ENCODE data around the gene PDE6B. TPM values are rescaled to one million over a fixed set of nuclear protein-coding genes. Genes with fewer than 3 reads are reported as not detected.

The PDE6B gene
- total and polyA plus RNA-seq, 2 donors (not counting 1 experiment from before 2014, with no cell fraction given): 2.1 TPM; not detected in 1

GRCh38 chr4:706834-707598 lies 81.6 kb downstream of the PDE6B start:
- Histone ChIP-seq H3K9ac (ENCODE audit: insufficient read depth, low read length) (peak overlapping the region; percentile 63), H3K9me3 (ENCODE audit: control insufficient read depth, insufficient read depth, low read depth, low read length) (no peaks in the 10 kb centered on the region), H3K27ac (ENCODE audit: insufficient read depth, low read length) (peak overlapping the region; percentile 20), H3K4me2 (ENCODE audit: extremely low read depth, insufficient read depth, low read length) (peak overlapping the region; percentile 92), H3K79me2 (ENCODE audit: control insufficient read depth, insufficient read depth, low read length) (peaks cover 44% of the 10 kb centered on the region), H3K27me3 (ENCODE audit: control insufficient read depth, insufficient read depth, low read length) (no peaks in the 10 kb centered on the region), H3K4me1 (ENCODE audit: control insufficient read depth, extremely low read depth, insufficient read depth, low read length) (no peaks in the 10 kb centered on the region), H4K20me1 (ENCODE audit: control insufficient read depth, extremely low read depth, insufficient read depth, low read length) (peaks cover 3% of the 10 kb centered on the region), H3K4me3 (replicated peaks in 1 of 4; ENCODE audit: control extremely low read depth in 1 of 4, insufficient read depth in 1 of 4, low read depth in 3 of 4, low read length in 4 of 4) (peak overlapping the region; percentile 38 to 88 (median 80)), H2AFZ (ENCODE audit: low read length) (no peak overlapping the region), H3K36me3 (ENCODE audit: control insufficient read depth, insufficient read depth, low read length) (no peaks in the 10 kb centered on the region)
- no peak for DNase-seq (ENCODE audit: low read depth in 2 of 2)
- TF ChIP-seq EZH2 (IDR thresholded peaks at IDR 0.05; ENCODE audit: low read length, missing control alignments): no peak
- TF ChIP-seq, protein P1, sequence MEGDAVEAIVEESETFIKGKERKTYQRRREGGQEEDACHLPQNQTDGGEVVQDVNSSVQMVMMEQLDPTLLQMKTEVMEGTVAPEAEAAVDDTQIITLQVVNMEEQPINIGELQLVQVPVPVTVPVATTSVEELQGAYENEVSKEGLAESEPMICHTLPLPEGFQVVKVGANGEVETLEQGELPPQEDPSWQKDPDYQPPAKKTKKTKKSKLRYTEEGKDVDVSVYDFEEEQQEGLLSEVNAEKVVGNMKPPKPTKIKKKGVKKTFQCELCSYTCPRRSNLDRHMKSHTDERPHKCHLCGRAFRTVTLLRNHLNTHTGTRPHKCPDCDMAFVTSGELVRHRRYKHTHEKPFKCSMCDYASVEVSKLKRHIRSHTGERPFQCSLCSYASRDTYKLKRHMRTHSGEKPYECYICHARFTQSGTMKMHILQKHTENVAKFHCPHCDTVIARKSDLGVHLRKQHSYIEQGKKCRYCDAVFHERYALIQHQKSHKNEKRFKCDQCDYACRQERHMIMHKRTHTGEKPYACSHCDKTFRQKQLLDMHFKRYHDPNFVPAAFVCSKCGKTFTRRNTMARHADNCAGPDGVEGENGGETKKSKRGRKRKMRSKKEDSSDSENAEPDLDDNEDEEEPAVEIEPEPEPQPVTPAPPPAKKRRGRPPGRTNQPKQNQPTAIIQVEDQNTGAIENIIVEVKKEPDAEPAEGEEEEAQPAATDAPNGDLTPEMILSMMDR (conservative IDR thresholded peaks at IDR 0.05 in 1 of 2, IDR thresholded peaks at IDR 0.05 in 1 of 2; ENCODE audit: low read depth in 1 of 2, low read length in 2 of 2): no peak

DNA sequence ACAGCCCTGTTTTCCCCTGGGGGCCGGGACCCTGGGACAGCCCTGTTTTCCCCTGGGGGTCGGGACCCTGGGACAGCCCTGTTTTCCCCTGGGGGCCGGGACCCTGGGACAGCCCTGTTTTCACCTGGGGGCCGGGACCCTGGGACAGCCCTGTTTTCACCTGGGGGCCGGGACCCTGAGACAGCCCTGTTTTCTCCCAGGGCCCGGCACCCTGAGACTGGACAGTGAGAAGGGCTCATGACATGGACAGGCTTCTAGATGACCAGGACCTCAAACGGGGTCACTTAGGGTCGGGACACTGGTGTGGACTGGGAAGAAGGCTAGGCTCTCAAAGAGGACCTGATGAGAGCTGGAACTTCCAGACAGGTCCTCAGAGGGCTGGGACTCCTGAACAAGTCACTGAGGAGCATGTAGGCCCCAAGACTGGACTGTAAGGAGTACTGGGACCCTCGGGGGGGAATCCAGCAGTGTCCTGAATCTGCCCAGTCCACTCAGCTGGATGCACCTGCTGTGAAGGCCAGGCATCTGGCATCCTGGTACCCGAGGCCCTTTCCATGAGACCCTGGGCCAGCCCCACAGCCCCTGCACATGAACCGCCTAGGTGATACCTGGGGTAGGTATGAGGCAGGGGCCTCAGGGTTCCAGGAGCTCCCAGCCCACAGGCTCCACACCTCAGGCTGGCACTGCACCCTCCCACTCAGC lies 82.7 kb downstream of the PDE6B start:
- no peaks in the 10 kb centered on the region for H3K4me1 ChIP-seq (ENCODE audit: control insufficient read depth, extremely low read depth, insufficient read depth, low read length)
- peak overlapping the region in 1 of 4 experiments; percentile 40 for H3K4me3 ChIP-seq (replicated peaks in 1 of 4; ENCODE audit: control extremely low read depth in 1 of 4, insufficient read depth in 1 of 4, low read depth in 3 of 4, low read length in 4 of 4)
- no peak for TF ChIP-seq EZH2 (IDR thresholded peaks at IDR 0.05; ENCODE audit: low read length, missing control alignments)
- H3K36me3 ChIP-seq (ENCODE audit: control insufficient read depth, insufficient read depth, low read length): no peaks in the 10 kb centered on the region
- H3K79me2 ChIP-seq (ENCODE audit: control insufficient read depth, insufficient read depth, low read length): peaks cover 52% of the 10 kb centered on the region
- H3K9me3 ChIP-seq (ENCODE audit: control insufficient read depth, insufficient read depth, low read depth, low read length): no peaks in the 10 kb centered on the region
- H3K27ac ChIP-seq (ENCODE audit: insufficient read depth, low read length): no peak overlapping the region
- no peak overlapping the region for H3K9ac ChIP-seq (ENCODE audit: insufficient read depth, low read length)
- DNase-seq (ENCODE audit: low read depth in 2 of 2): no peak
- H2AFZ ChIP-seq (ENCODE audit: low read length): no peak overlapping the region
- no peaks in the 10 kb centered on the region for H3K27me3 ChIP-seq (ENCODE audit: control insufficient read depth, insufficient read depth, low read length)
- peak overlapping the region; percentile 44 for H3K4me2 ChIP-seq (ENCODE audit: extremely low read depth, insufficient read depth, low read length)
- H4K20me1 ChIP-seq (ENCODE audit: control insufficient read depth, extremely low read depth, insufficient read depth, low read length): peaks cover 3% of the 10 kb centered on the region

- peaks cover 57% of the 10 kb centered on the region for H3K79me2 ChIP-seq (ENCODE audit: control insufficient read depth, insufficient read depth, low read length)
- TF ChIP-seq, protein P1 (conservative IDR thresholded peaks at IDR 0.05 in 1 of 2, IDR thresholded peaks at IDR 0.05 in 1 of 2; ENCODE audit: low read depth in 1 of 2, low read length in 2 of 2): no peak
- TF ChIP-seq EZH2 (IDR thresholded peaks at IDR 0.05; ENCODE audit: low read length, missing control alignments): no peak
- H3K27me3 ChIP-seq (ENCODE audit: control insufficient read depth, insufficient read depth, low read length): no peaks in the 10 kb centered on the region
- no peaks in the 10 kb centered on the region for H3K4me1 ChIP-seq (ENCODE audit: control insufficient read depth, extremely low read depth, insufficient read depth, low read length)
- H3K27ac ChIP-seq (ENCODE audit: insufficient read depth, low read length): no peak overlapping the region
- no peaks in the 10 kb centered on the region for H3K9me3 ChIP-seq (ENCODE audit: control insufficient read depth, insufficient read depth, low read depth, low read length)
- peak overlapping the region in 1 of 4 experiments; percentile 40 for H3K4me3 ChIP-seq (replicated peaks in 1 of 4; ENCODE audit: control extremely low read depth in 1 of 4, insufficient read depth in 1 of 4, low read depth in 3 of 4, low read length in 4 of 4)
- H3K4me2 ChIP-seq (ENCODE audit: extremely low read depth, insufficient read depth, low read length): peak overlapping the region; percentile 2
- H4K20me1 ChIP-seq (ENCODE audit: control insufficient read depth, extremely low read depth, insufficient read depth, low read length): peaks cover 3% of the 10 kb centered on the region
- H3K9ac ChIP-seq (ENCODE audit: insufficient read depth, low read length): no peak overlapping the region
- H2AFZ ChIP-seq (ENCODE audit: low read length): no peak overlapping the region
- no peaks in the 10 kb centered on the region for H3K36me3 ChIP-seq (ENCODE audit: control insufficient read depth, insufficient read depth, low read length)
- no peak for DNase-seq (ENCODE audit: low read depth in 2 of 2)
These were observed 83.2 kb downstream of the PDE6B start for GRCh38 chr4:708631-708933.

All from fibroblast of lung (primary cell).